Muscle of back (tissue), 11 donors: Measurements from ENCODE around the gene DEK. TPM values are rescaled to one million over a fixed set of nuclear protein-coding genes. Genes with fewer than 3 reads are reported as not detected.
A peak's percentile ranks its signal among the peaks of the same experiment; 100 is the strongest.
"Not testable (repeated sequence)": the region's sequence is repeated elsewhere in the genome, so short reads cannot be mapped to it uniquely, and the experiment has no call there.

Experiments
- DNase-seq, 3 donors: peaks; one replicate each; pipeline versions ENCODE4 v3.0.0 to v3.0.0-alpha.2; 2013
- polyA plus RNA-seq, 10 donors: library from polyadenylated mRNA; unstranded; fragments of 120-200 nt; gene quantifications; one replicate each; pipeline ENCODE4 v1.2.1, GENCODE V29; 2013; ENCODE audit not compliant: insufficient read length in 10 of 10

The DEK gene
- polyA plus RNA-seq, 10 donors = 107 to 148 (median 122) TPM

DNA sequence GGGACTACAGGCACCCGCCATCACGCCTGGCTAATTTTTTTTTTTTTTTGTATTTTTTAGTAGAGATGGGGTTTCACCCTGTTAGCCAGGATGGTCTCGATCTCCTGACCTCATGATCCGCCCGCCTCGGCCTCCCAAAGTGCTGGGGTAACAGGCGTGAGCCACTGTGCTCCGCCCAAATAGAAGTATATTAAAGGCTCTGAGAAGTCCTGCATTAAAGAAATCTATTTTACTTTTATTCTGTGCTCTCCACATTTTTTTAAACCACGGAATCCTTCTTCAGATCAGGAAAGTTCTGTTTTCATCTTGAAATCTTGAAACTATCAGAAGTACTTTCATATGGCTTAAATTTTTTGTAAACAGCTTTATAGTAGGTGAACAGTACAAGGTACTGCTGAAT, 55.6 kb downstream of the DEK start:
- not testable (repeated sequence) for DNase-seq

DNA sequence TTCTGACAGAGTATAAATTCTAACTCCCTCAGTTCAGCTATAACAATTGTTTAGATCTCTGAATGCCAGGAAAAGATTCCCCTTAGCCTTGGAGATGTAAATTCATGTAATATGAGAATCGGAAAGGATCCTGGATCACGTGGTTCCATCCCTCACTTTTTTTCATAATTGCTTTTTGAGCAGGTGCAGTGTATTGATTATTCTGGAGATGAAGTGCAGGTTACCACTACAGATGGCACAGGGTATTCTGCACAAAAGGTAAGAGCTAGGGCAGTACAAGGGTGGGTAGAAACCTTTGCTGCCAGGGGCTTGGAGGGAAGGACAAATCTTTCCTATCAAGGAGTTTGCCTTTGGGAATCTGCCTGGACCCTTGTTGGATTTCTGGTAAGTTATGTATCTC, 56.4 kb downstream of the DEK start:
- no peak for DNase-seq

- DNase-seq = peak in 1 of 3 donors; percentile 26
These were observed 56.9 kb downstream of the DEK start for GRCh38 chr6:18207438-18207837.

- DNase-seq = no peak
These were observed 57.7 kb downstream of the DEK start for GRCh38 chr6:18206591-18206990.

- no peak for DNase-seq
These were observed 59.6 kb downstream of the DEK start for GRCh38 chr6:18204691-18205090.

GRCh38 chr6:18203786-18204185, 60.5 kb downstream of the DEK start:
- DNase-seq = no peak

DNA sequence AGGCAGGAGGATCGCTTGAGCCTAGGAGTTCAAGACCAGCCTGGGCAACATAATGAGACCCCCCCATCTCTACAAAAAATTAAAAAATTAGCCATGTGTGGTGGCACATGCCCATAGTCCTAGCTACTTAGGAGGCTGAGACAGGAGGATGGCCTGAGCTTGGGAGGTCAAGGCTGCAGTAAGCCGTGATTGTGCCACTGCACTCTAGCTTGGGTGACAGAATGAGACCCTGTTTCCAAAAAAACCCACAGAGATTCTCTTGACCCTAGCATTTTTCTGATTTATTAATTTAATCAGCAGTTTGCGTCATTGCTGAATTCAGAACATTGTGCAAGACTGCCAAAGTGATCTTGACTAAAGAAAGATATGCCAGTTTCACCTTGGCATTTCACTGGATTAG, 72.3 kb downstream of the DEK start:
- no peak for DNase-seq

DNA sequence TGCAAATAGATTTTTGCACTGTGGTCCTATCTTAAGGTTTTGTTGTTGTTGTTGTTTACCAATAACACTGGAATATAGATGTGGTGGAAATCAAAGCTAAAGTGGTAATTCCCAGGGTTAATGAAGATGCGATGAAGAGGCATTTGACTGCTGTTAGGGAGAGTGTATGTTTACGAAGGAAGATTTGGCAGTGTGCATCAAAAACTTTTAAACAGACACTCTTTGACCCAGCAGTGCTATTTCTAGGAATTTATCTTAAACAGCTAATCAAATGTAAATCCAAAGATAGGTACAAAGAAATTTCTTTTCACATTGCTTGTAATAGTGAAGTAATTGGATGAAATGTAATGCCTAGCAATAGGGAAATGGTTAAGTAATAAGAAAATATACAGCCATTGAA, 75.1 kb downstream of the DEK start:
- DNase-seq = no peak

DNA sequence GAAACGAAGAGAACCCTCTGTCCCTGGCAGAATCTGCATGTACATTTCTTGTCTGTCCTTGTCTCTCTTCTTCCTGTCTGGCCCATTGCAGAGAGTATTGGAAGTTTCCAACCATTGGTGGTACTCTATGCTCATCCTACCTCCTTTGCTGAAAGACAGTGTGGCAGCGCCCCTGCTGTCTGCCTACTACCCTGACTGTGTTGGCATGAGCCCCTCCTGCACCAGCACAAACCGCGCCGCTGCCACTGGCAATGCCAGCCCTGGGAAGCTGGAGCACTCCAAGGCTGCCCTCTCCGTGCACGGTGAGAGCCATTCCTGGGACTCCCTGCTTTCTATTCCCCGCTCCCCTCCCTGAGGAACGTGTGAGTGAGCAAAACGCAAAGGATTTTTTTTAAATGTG, 76.6 kb downstream of the DEK start:
- DNase-seq = no peak

GRCh38 chr6:18186540-18187250, 77.6 kb downstream of the DEK start:
- no peak for DNase-seq

DNA sequence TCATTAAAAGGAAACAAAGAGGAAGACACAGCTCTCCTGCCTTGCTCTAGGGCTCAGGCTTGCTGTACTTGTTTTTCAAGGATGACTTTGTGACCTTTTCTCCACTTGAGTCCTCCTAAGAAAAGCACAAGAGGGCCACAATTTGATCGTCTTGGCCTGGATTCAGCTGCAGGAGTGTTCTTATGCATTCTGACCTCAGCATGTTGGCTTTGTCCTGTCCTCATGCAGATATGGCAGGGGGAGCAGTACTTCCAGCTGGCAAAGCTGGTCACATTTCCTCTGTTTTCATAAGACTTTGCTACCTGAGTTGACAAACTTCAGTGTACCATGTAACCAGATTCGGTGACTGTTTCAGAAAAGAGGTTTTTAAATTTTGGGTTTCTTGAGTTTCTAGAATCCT, 78.3 kb downstream of the DEK start:
- DNase-seq = no peak

DNA sequence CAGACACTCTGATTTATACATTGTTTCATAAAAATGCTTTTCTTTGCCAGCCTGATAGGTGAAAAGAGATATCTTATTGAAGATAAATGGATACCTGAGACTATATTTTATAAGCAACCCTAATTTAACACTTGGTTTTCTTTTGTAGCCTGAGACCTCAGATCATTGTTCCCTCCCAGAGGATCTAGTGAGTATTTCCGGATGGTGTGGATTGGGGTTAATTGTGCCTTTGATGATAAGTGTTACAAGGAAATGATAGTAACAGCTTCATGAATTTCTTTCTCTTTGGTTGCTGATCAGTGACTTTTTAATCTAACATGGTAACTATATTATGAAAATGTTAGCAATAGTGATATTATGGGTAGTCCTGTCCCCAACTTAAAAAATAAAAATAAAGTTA, 78.7 kb downstream of the DEK start:
- DNase-seq = no peak

- peak in 1 of 3 donors; percentile 20 for DNase-seq
These were observed 80.6 kb downstream of the DEK start for GRCh38 chr6:18183766-18184165.

- no peak for DNase-seq
These were observed 81.8 kb downstream of the DEK start for GRCh38 chr6:18182568-18182967.

DNA sequence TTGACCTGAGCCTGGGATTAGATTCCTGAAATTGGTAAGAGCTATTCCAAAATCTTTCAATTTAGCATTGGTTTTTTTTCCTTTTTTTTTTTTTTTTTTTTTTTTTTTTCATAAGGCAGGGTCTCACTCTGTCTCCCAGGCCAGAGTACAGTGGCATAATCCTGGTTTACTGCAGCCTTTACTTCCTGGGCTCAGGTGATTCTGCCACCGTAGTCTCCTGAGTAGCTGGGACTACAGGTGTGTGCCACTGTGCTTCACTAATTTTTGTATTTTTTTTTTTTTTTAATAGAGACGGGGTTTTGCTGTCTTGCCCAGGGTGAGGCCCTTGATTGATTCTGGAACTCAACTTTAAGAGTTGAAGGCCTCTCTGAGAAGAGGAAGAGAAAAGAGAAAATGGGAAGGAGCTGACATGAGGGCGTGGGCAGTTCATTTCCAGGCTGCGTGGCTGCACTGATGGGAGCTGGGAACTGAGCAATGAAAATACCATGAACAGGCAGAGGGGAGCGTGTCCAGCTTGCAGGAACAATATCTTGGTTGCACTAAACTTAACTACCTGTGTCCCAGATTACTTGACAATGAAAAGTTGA, 84.5 kb downstream of the DEK start:
- DNase-seq = peak in 2 of 3 donors; percentile 8 to 9

- no peak for DNase-seq
These were observed 85.2 kb downstream of the DEK start for GRCh38 chr6:18178960-18179615.

GRCh38 chr6:18177286-18177965, 86.9 kb downstream of the DEK start:
- DNase-seq = no peak

DNA sequence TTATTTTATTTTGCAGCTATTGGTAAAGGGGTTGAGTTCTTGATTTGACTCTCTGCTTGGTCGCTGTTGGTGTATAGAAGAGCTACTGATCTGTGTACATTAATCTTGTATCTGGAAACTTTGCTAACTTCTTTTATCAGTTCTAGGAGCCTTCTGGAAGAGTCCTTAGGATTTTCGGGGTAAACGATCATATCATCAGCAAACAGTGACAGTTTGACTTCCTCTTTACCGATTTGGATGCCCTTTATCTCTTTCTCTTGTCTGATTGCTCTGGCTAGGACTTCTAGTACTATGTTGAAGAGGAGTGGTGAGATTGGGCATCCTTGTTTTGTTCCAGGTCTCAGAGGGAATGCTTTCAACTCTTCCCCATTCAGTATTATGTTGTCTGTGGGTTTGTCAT, 88.1 kb downstream of the DEK start:
- DNase-seq = not testable (repeated sequence)
